ENCODE data around the gene KIAA1217.

KIAA1217 gene

DNA sequence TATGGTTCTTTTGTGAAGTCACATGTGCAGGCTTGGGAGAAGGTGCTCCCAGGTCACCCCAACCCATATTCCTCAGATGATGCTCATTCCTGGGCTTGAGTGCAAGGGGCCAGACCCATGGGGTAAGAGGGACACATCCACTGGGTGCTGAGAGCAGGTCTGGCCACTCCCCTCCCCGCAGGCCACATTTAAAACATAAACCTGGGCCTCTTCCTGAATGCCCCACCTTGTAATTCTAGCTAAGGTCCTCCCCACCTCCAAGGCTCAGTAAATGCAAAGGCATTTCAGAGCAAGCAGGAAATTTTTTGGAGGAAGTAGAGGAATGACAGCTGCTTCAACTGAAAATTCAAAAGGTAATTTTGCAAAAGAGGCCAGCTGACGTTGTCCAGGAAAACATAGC lies 342.2 kb downstream of the KIAA1217 start:
- Mint-ChIP-seq H3K27ac (no peak overlapping the region), H3K36me3 (no peaks in the 10 kb centered on the region), H3K27me3 (peaks cover 2% of the 10 kb centered on the region), H3K9me3 (peaks cover 1% of the 10 kb centered on the region), H3K4me1 (no peaks in the 10 kb centered on the region), H3K4me3 (no peak overlapping the region)
- no peak for DNase-seq (ENCODE audit: low spot score in 2 of 2)
- no peak for ATAC-seq (ENCODE audit: low read depth)

- Mint-ChIP-seq H3K4me3 (no peak overlapping the region), H3K36me3 (no peaks in the 10 kb centered on the region), H3K27me3 (peaks cover 4% of the 10 kb centered on the region), H3K9me3 (no peaks in the 10 kb centered on the region), H3K4me1 (no peaks in the 10 kb centered on the region), H3K27ac (no peak overlapping the region)
- ATAC-seq (ENCODE audit: low read depth) (peak; percentile 24), DNase-seq (ENCODE audit: low spot score in 2 of 2) (no peak)
Measured at GRCh38 chr10:24552346-24553016, 343.5 kb downstream of the KIAA1217 start.

GRCh38 chr10:24553051-24553612 lies 344.2 kb downstream of the KIAA1217 start:
- H3K4me3 Mint-ChIP-seq, result no peak overlapping the region
- peaks cover 4% of the 10 kb centered on the region for H3K27me3 Mint-ChIP-seq
- H3K36me3 Mint-ChIP-seq, result no peaks in the 10 kb centered on the region
- DNase-seq (ENCODE audit: low spot score in 2 of 2), result no peak
- H3K4me1 Mint-ChIP-seq, result no peaks in the 10 kb centered on the region
- H3K9me3 Mint-ChIP-seq, result no peaks in the 10 kb centered on the region
- H3K27ac Mint-ChIP-seq, result no peak overlapping the region
- ATAC-seq (ENCODE audit: low read depth), result no peak

DNA sequence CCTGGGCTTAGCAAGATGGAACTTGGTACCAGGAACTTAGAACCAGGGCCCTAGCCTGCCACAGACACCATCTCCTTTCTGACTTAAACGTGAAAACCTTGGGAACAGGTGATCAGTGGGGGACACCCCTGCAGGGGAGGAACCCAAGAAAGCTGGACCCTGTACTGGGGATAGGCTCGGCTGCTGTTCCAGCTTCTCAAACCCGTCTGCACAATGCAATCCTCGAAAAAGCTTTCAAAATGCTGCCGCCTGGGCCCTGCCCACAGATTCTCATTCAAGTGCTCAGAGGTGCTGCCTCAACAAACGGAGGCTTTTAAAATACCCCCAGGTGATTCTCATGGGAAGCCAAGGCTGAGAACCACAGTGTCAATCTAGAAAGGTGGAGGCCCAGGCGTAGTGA lies 345.1 kb downstream of the KIAA1217 start:
- ATAC-seq (ENCODE audit: low read depth) (no peak), DNase-seq (ENCODE audit: low spot score in 2 of 2) (no peak)
- no peak overlapping the region for H3K27ac Mint-ChIP-seq
- H3K4me3 Mint-ChIP-seq, result no peak overlapping the region
- no peaks in the 10 kb centered on the region for H3K9me3 Mint-ChIP-seq
- H3K27me3 Mint-ChIP-seq, result peaks cover 4% of the 10 kb centered on the region
- H3K4me1 Mint-ChIP-seq, result no peaks in the 10 kb centered on the region
- no peaks in the 10 kb centered on the region for H3K36me3 Mint-ChIP-seq

DNA sequence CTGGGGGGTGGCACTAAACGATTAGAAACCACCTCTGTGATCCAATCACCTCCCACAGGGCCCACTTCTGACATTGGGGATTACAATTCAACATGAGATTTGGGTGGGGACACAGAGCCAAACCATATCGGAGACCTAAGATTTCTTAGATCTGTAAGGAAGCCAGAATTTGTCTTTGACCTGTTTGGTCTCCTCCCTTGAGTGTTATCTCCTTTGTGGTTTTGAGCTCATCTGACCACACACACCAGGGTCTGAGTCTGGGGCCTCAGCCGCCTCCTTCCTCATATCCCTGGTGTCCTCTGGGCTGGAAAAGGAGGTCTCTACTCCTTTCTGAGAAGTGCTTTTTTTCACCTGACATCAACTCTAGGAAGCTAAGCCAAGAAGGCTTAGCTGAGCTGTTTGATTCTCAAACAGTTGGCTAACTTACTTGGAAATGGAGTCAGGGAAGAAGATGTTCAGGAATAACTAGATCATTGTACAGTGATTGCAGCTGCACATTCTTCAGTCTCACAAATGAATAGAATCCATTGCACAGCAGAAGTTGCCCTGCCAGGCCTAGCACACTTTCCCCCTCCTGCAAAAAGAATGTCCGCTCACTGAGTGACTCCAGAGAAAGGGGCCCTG lies 347.3 kb downstream of the KIAA1217 start:
- Mint-ChIP-seq H3K9me3 (no peaks in the 10 kb centered on the region), H3K4me1 (no peaks in the 10 kb centered on the region), H3K36me3 (no peaks in the 10 kb centered on the region), H3K27ac (no peak overlapping the region), H3K4me3 (no peak overlapping the region), H3K27me3 (peaks cover 4% of the 10 kb centered on the region)
- no peak for ATAC-seq (ENCODE audit: low read depth)
- DNase-seq (ENCODE audit: low spot score in 2 of 2), result no peak

GRCh38 chr10:24556750-24557742 lies 348.1 kb downstream of the KIAA1217 start:
- Mint-ChIP-seq H3K4me1 (no peaks in the 10 kb centered on the region), H3K4me3 (no peak overlapping the region), H3K27ac (no peak overlapping the region), H3K9me3 (no peaks in the 10 kb centered on the region), H3K36me3 (no peaks in the 10 kb centered on the region), H3K27me3 (peaks cover 4% of the 10 kb centered on the region)
- DNase-seq (ENCODE audit: low spot score in 2 of 2), result peak in 1 of 2 donors; percentile 16
- no peak for ATAC-seq (ENCODE audit: low read depth)

DNA sequence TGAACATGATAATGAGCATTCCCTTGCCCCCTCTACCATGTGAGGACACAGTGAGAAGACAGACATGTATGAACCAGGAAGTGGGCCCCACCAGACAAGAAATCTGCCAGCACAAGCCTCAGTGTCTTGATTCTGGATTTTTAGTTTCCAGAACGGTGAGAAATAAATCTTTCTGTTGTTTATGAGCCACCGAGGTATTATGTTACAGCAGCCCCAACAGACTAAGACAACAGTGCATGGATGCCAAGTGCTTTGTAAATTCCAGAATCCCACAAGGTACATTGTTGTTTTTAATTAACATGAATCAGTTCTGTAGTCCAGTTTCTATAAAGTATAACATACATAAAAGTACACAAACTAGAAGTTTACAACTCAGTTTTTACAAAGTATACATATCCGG lies 352.5 kb downstream of the KIAA1217 start:
- DNase-seq (ENCODE audit: low spot score in 2 of 2) (no peak), ATAC-seq (ENCODE audit: low read depth) (no peak)
- H3K4me1 Mint-ChIP-seq, result no peaks in the 10 kb centered on the region
- H3K36me3 Mint-ChIP-seq, result no peaks in the 10 kb centered on the region
- H3K27ac Mint-ChIP-seq, result no peak overlapping the region
- no peaks in the 10 kb centered on the region for H3K9me3 Mint-ChIP-seq
- peaks cover 1% of the 10 kb centered on the region for H3K27me3 Mint-ChIP-seq
- no peak overlapping the region for H3K4me3 Mint-ChIP-seq

DNA sequence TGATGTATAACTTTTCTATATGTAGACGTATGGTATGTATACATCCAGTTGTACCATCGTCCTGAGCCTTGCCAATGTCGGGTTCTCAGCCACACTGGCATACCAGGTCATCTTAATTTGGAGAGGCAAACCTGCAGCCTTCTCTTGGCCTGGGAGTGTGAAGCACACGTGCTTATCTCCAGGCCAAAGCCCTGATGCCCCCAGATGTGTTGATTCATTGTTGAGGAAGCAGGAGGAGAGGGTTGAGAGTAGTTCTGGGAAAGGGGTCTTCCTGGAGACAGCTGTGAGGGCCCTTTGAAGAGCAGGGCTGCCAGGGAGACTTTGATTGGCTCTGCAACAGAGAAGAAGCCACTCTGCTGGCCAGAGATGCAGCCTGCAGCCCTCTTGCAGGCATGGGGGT lies 359.1 kb downstream of the KIAA1217 start:
- Mint-ChIP-seq H3K4me3 (no peak overlapping the region), H3K36me3 (no peaks in the 10 kb centered on the region), H3K9me3 (no peaks in the 10 kb centered on the region), H3K27ac (no peak overlapping the region), H3K4me1 (no peaks in the 10 kb centered on the region), H3K27me3 (peaks cover 15% of the 10 kb centered on the region)
- DNase-seq (ENCODE audit: low spot score in 2 of 2) (no peak), ATAC-seq (ENCODE audit: low read depth) (no peak)

GRCh38 chr10:24569330-24569796 lies 360.4 kb downstream of the KIAA1217 start:
- Mint-ChIP-seq H3K27me3 (peaks cover 15% of the 10 kb centered on the region), H3K27ac (no peak overlapping the region), H3K4me1 (no peaks in the 10 kb centered on the region), H3K9me3 (no peaks in the 10 kb centered on the region), H3K4me3 (no peak overlapping the region), H3K36me3 (no peaks in the 10 kb centered on the region)
- ATAC-seq (ENCODE audit: low read depth), result no peak
- DNase-seq (ENCODE audit: low spot score in 2 of 2), result no peak

DNA sequence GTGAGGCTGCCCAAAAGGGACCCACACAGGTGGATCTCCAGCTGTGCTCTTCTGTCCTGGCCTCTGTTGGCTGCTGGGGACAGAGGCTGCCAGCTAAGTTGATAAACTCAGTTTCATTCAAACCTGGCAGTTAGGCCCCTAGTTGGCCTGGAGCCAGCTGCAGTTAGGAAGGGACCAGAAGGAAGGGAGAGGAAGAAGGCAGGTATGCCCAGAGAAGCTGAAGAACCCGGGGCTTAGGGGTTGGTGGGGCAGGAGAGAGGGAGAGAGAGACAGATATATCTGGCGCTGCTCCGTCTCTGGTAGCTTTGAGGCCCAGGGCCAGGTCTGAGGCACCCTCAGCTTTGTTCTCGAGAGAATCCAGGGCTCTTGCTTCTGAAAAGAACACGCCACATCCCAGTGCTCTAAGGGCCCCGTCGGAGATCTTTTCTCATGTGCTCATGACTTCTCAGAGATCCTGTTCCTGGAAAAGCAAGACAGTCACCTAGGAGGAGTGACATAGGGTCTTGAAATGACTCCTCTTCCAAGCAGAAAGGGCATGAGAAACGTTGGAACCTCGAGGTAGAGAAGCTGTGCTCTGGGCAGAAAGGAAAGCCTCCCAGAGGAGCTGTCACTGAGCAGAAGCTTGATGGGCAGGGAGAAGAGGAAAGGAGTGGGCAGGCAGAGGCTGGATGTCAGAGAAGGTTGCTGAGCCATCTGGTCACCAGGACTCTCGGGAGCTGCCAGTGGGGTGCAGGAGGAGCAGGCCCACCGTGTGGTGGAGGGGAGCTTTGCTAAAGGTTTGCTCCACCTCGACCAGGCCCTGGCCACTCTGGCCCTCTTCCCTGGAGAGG lies 361.1 kb downstream of the KIAA1217 start:
- no peaks in the 10 kb centered on the region for H3K36me3 Mint-ChIP-seq
- H3K27me3 Mint-ChIP-seq, result peaks cover 15% of the 10 kb centered on the region
- H3K9me3 Mint-ChIP-seq, result no peaks in the 10 kb centered on the region
- ATAC-seq (ENCODE audit: low read depth), result no peak
- DNase-seq (ENCODE audit: low spot score in 2 of 2), result no peak
- no peak overlapping the region for H3K27ac Mint-ChIP-seq
- H3K4me1 Mint-ChIP-seq, result no peaks in the 10 kb centered on the region
- no peak overlapping the region for H3K4me3 Mint-ChIP-seq

DNA sequence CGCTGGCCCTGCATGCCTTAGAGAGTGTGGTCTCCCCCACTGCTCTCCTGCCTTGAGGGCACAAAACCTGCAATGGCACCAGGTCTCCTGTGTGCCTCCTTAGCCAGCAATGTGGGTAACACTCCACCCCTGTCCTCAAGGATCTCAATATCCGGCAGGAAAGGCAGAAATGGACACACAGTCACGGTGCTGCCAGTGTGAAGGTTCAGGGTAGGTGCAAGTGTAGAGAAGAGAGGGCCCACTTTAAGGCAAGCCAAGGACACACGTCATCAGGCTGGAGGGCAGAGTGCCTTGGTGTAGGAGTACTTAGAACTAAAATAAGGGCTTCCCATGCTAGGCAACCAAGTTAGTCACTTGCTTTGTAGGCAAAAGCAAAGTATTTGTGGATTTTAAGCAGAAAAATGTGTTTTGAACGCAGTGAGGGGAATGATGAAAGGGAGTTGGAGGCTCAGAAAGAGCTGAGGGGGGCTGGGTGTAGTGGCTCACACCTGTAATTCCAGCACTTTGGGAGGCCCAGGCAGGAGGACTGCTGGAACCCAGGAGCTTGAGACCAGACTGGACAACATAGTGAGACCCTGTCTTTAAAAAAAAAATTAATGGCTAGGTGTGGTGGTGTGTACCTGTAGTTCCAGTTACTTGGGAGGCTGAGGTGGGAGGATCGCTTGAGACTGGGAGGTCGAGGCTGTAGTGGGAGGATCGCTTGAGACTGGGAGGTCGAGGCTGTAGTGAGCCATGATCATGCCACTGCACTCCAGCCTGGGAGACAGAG lies 361.9 kb downstream of the KIAA1217 start:
- no peak overlapping the region for H3K27ac Mint-ChIP-seq
- no peaks in the 10 kb centered on the region for H3K36me3 Mint-ChIP-seq
- peaks cover 3% of the 10 kb centered on the region for H3K9me3 Mint-ChIP-seq

GRCh38 chr10:24571870-24572450 lies 363.0 kb downstream of the KIAA1217 start:
- H3K4me1 Mint-ChIP-seq, result no peaks in the 10 kb centered on the region
- H3K27me3 Mint-ChIP-seq, result peaks cover 15% of the 10 kb centered on the region
- peaks cover 8% of the 10 kb centered on the region for H3K9me3 Mint-ChIP-seq
- no peak overlapping the region for H3K4me3 Mint-ChIP-seq
- no peak for DNase-seq (ENCODE audit: low spot score in 2 of 2)
- no peaks in the 10 kb centered on the region for H3K36me3 Mint-ChIP-seq
- no peak for ATAC-seq (ENCODE audit: low read depth)
- no peak overlapping the region for H3K27ac Mint-ChIP-seq

More for the DNA sequence above, 361.9 kb downstream of the KIAA1217 start:
- DNase-seq (ENCODE audit: low spot score in 2 of 2) (no peak), ATAC-seq (ENCODE audit: low read depth) (no peak)
- Mint-ChIP-seq H3K4me3 (no peak overlapping the region), H3K4me1 (no peaks in the 10 kb centered on the region), H3K27me3 (peaks cover 15% of the 10 kb centered on the region)

All from memory B cell (primary cell).